Activated naive CD8-positive, alpha-beta T cell (primary cell): ENCODE data around the gene PCNP.
"Not testable (repeated sequence)": the region's sequence is repeated elsewhere in the genome, so short reads cannot be mapped to it uniquely, and the experiment has no call there.

ENCODE experiments used
- H3K27ac Mint-ChIP-seq: one replicate; pipeline ENCODE4 v1.8.0; 2021; ENCODE audit warnings: mixed read lengths
- H3K27me3 Mint-ChIP-seq: one replicate; pipeline ENCODE4 v1.8.0; 2021; ENCODE audit warnings: mixed read lengths
- H3K36me3 Mint-ChIP-seq: one replicate; pipeline ENCODE4 v1.8.0; 2021; ENCODE audit warnings: mixed read lengths
- H3K4me1 Mint-ChIP-seq: one replicate; pipeline ENCODE4 v1.8.0; 2021; ENCODE audit warnings: low read depth, mixed read lengths
- H3K4me3 Mint-ChIP-seq: one replicate; pipeline ENCODE4 v1.8.0; 2021; ENCODE audit warnings: mild to moderate bottlenecking, mixed read lengths
- H3K9me3 Mint-ChIP-seq: one replicate; pipeline ENCODE4 v1.8.0; 2021; ENCODE audit warnings: low read depth, mixed read lengths

Gene PCNP

GRCh38 chr3:101548527-101549105, 25.4 kb upstream of the PCNP start:
- peaks cover 14% of the 10 kb centered on the region for H3K4me1 Mint-ChIP-seq
- H3K27me3 Mint-ChIP-seq = no peaks in the 10 kb centered on the region
- H3K27ac Mint-ChIP-seq = no peak overlapping the region
- H3K9me3 Mint-ChIP-seq = no peaks in the 10 kb centered on the region
- H3K36me3 Mint-ChIP-seq = no peaks in the 10 kb centered on the region
- no peak overlapping the region for H3K4me3 Mint-ChIP-seq

GRCh38 chr3:101549473-101549872, 24.5 kb upstream of the PCNP start:
- no peak overlapping the region for H3K4me3 Mint-ChIP-seq

GRCh38 chr3:101551359-101552081, 22.5 kb upstream of the PCNP start:
- H3K9me3 Mint-ChIP-seq, H3K36me3 Mint-ChIP-seq, H3K4me3 Mint-ChIP-seq, H3K4me1 Mint-ChIP-seq, H3K27ac Mint-ChIP-seq, H3K27me3 Mint-ChIP-seq: not testable (repeated sequence)

More at GRCh38 chr3:101549473-101549872, 24.5 kb upstream of the PCNP start:
- H3K4me1 Mint-ChIP-seq = peaks cover 6% of the 10 kb centered on the region
- no peak overlapping the region for H3K27ac Mint-ChIP-seq
- H3K36me3 Mint-ChIP-seq = no peaks in the 10 kb centered on the region
- H3K27me3 Mint-ChIP-seq = no peaks in the 10 kb centered on the region
- H3K9me3 Mint-ChIP-seq = no peaks in the 10 kb centered on the region

DNA sequence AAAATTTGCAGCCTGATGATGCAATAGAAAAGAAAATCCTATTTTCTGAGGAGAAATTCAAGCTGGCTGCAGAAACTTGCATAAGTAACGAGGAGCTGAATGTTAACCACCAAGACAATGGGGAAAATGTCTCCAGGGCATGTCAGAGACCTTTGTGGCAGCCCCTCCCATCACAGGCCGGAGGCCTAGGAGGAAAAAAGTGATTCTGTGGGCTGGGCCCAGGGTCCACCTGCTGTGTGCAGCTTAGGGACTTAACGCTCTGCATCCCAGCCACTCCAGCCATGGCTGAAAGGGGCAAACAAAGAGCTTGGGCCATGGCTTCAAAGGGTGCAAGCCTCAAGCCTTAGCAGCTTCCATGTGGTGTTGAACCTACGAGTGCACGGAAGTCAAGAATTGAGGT, 20.6 kb upstream of the PCNP start:
- not testable (repeated sequence) for H3K9me3 Mint-ChIP-seq, H3K36me3 Mint-ChIP-seq, H3K27me3 Mint-ChIP-seq, H3K4me3 Mint-ChIP-seq, H3K27ac Mint-ChIP-seq, H3K4me1 Mint-ChIP-seq

GRCh38 chr3:101556064-101556463, 17.9 kb upstream of the PCNP start:
- no peaks in the 10 kb centered on the region for H3K9me3 Mint-ChIP-seq
- H3K4me1 Mint-ChIP-seq = peaks cover 5% of the 10 kb centered on the region
- H3K4me3 Mint-ChIP-seq = no peak overlapping the region

GRCh38 chr3:101561630-101562328, 12.2 kb upstream of the PCNP start, which contains the start of gene TRMT10C:
Gene TRMT10C, plus strand, starts transcription at chr3:101561868. Its CDS starts 2,914 bp downstream, at chr3:101564782.
- peak within 1 kb of the TSS; percentile 99 for H3K27ac Mint-ChIP-seq
- peak within 1 kb of the TSS; percentile 99 for H3K4me3 Mint-ChIP-seq
- peaks cover 46% of the 10 kb centered on the region for H3K4me1 Mint-ChIP-seq
- H3K9me3 Mint-ChIP-seq = no peaks in the 10 kb centered on the region
- peaks cover 20% of the 10 kb centered on the region for H3K36me3 Mint-ChIP-seq
- H3K27me3 Mint-ChIP-seq = no peaks in the 10 kb centered on the region

More at GRCh38 chr3:101556064-101556463, 17.9 kb upstream of the PCNP start:
- Mint-ChIP-seq H3K36me3 (no peaks in the 10 kb centered on the region), H3K27me3 (peaks cover 2% of the 10 kb centered on the region), H3K27ac (no peak overlapping the region)

DNA sequence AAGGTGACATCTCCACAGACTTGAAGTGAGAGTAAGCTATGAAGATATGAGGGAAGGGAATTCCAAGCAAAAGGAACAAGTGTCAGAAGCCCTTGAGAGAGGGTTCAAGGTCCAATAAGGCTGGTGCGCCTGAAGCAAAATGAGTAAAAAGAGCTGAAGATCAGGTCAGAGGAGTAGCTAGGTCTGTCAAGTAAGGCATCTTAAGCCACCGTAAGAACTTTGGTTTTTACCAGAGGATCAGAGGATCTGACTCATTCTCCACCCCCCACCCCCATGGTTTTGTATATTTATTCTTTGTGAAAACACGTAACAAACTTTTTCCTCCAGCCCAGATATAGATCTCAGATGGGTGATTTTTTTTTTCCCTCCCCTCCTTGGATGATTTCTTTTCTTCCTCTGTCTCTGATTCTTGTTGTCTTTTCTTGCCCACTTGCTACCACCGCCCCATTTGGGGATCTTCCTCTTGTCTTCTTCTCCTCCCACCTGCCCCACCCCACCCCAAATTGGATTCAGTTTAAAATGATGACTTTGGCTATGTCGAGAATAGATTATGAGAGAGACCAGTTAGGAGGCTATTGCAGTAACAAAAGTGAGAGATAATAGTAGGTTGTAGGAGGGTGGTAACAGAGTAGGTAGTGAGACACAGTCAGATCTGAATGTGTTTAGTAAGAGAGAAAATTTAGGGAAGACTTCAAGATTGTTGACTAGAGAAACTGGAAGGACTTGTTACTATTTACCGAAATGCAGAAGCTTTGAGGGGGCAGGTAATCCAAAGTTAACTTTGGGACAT, 6.3 kb upstream of the PCNP start:
- H3K9me3 Mint-ChIP-seq = no peaks in the 10 kb centered on the region
- peak overlapping the region; percentile 52 for H3K27ac Mint-ChIP-seq
- peaks cover 24% of the 10 kb centered on the region for H3K36me3 Mint-ChIP-seq
- H3K4me3 Mint-ChIP-seq = peak overlapping the region; percentile 4
- H3K27me3 Mint-ChIP-seq = no peaks in the 10 kb centered on the region
- H3K4me1 Mint-ChIP-seq = peaks cover 81% of the 10 kb centered on the region

DNA sequence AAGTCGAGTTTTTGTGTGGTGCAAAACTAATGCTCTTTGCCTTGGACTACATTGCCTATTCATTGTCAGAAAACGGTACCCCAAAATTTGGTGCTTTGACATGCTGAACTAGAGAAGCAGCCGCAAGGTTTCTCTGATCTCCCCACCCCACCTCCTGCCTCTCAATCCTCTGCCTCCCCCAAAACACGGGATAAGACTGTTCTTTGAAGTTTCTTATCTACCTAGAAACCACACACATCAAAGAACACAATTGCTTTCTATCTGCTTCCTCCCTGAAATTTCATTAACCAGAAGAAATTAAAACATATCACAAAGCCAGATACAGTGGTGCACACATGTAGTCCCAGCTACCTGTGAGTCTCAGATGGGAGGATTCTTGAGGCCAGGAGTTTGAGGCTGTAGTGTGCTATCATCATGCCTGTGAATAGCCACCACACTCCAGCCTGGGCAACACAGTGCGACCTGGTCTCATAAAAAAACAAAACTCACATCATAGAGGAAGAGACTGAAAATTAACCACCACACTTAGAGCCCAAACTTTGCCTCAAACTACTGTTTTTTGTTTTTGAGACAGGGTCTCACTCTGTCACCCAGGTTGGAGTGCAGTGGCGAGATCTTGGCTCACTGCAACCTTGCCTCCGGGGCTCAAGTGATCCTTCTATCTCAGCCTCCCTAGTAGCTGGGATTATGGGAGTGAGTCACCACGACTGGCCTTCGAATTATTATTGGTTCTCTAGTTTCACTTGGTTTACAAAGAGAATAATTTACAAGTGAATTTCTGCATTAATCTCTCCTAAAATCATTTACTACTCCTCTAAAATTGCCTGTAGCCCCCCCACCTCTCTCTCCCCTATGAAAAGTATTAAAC, 2.7 kb upstream of the PCNP start:
- H3K4me1 Mint-ChIP-seq = peaks cover 75% of the 10 kb centered on the region
- peak overlapping the region; percentile 77 for H3K27ac Mint-ChIP-seq
- H3K27me3 Mint-ChIP-seq = no peaks in the 10 kb centered on the region
- no peaks in the 10 kb centered on the region for H3K9me3 Mint-ChIP-seq
- peaks cover 14% of the 10 kb centered on the region for H3K36me3 Mint-ChIP-seq
- H3K4me3 Mint-ChIP-seq = peak overlapping the region; percentile 5

- H3K36me3 Mint-ChIP-seq = peaks cover 8% of the 10 kb centered on the region
- no peaks in the 10 kb centered on the region for H3K27me3 Mint-ChIP-seq
- H3K9me3 Mint-ChIP-seq = no peaks in the 10 kb centered on the region
- peaks cover 74% of the 10 kb centered on the region for H3K4me1 Mint-ChIP-seq
- peak overlapping the region; percentile 96 for H3K4me3 Mint-ChIP-seq
- H3K27ac Mint-ChIP-seq = peak overlapping the region; percentile 97
Observed at GRCh38 chr3:101574388-101575112, 570 bp downstream of the PCNP start.

- Mint-ChIP-seq H3K9me3 (no peaks in the 10 kb centered on the region), H3K27me3 (no peaks in the 10 kb centered on the region), H3K4me1 (peaks cover 62% of the 10 kb centered on the region), H3K36me3 (peaks cover 8% of the 10 kb centered on the region), H3K27ac (no peak overlapping the region), H3K4me3 (peak overlapping the region; percentile 60)
Observed at GRCh38 chr3:101577286-101577685, 3.3 kb downstream of the PCNP start.

DNA sequence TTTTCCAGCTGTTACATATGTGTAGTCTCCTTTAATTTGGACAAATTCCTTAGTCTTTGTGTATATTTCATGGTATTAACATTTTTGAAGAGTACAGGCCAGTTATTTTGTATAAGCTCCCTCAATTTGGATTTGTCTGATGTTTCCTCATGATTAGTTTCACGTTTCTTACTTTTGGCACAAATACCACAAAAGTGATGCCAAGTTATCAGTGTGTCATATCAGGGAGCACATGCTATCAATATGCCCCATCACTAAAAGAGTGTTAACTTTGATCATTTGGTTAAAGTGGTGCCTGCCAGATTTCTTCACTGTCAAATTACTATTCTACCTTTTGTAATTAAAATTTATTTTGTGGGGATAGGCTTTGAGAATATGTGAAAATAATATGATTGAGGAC, 14.6 kb downstream of the PCNP start:
- Mint-ChIP-seq H3K4me1 (peaks cover 37% of the 10 kb centered on the region), H3K27me3 (no peaks in the 10 kb centered on the region), H3K27ac (peak overlapping the region; percentile 50), H3K9me3 (no peaks in the 10 kb centered on the region), H3K36me3 (peaks cover 8% of the 10 kb centered on the region), H3K4me3 (no peak overlapping the region)

- Mint-ChIP-seq H3K27ac (peak overlapping the region; percentile 7), H3K36me3 (peaks cover 6% of the 10 kb centered on the region), H3K4me1 (peaks cover 27% of the 10 kb centered on the region), H3K9me3 (no peaks in the 10 kb centered on the region), H3K4me3 (no peak overlapping the region), H3K27me3 (no peaks in the 10 kb centered on the region)
Observed at GRCh38 chr3:101591071-101591470, 17.1 kb downstream of the PCNP start.

- no peaks in the 10 kb centered on the region for H3K27me3 Mint-ChIP-seq
- no peaks in the 10 kb centered on the region for H3K9me3 Mint-ChIP-seq
- H3K27ac Mint-ChIP-seq = no peak overlapping the region
- H3K36me3 Mint-ChIP-seq = peaks cover 2% of the 10 kb centered on the region
- no peak overlapping the region for H3K4me3 Mint-ChIP-seq
- H3K4me1 Mint-ChIP-seq = no peaks in the 10 kb centered on the region
Observed at GRCh38 chr3:101602731-101603130, 28.8 kb downstream of the PCNP start.
